TTC549 (cell line): ENCODE results near the gene MYH7.
"Not testable (repeated sequence)": the region's sequence is repeated elsewhere in the genome, so short reads cannot be mapped to it uniquely, and the experiment has no call there.

Experiments used
- FAIRE-seq: peaks from 2 replicates; lab custom pipeline; 2012; peaks lifted over from hg19 to GRCh38; lab: Jason Lieb, UNC

Gene MYH7

DNA sequence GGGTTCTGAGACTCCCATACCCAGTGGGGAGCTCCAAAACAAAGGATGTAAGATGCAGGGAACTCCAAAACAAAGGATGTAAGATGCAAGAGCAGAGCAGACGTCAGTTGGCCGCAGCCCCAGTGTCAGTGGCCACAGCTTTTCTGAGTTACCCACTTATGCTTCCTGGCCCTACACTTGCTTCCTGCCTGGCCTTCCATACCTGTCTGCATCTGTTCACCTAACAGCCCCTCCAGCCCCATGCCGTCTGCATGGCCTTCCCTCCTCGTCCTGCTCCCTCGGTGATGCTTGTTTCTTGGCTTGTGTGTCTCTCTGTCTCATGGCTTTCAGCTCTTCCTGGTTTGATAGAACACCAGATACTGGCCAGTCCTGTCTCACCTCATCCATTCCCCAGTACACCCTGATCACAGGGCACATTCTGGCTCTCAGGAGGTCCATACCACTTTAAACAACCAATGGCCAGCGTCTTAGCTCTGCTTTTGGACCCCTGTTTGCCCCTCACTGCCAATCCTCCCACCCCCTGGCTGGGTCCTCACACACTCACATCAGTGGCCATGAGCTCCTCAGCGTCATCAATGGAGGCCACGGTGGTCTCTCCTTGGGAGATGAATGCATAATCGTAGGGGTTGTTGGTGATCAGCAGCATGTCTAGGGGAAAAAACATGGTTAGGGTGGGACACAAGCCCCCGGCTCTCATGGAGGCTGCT, 5.3 kb downstream of the MYH7 start:
- no peak for FAIRE-seq

DNA sequence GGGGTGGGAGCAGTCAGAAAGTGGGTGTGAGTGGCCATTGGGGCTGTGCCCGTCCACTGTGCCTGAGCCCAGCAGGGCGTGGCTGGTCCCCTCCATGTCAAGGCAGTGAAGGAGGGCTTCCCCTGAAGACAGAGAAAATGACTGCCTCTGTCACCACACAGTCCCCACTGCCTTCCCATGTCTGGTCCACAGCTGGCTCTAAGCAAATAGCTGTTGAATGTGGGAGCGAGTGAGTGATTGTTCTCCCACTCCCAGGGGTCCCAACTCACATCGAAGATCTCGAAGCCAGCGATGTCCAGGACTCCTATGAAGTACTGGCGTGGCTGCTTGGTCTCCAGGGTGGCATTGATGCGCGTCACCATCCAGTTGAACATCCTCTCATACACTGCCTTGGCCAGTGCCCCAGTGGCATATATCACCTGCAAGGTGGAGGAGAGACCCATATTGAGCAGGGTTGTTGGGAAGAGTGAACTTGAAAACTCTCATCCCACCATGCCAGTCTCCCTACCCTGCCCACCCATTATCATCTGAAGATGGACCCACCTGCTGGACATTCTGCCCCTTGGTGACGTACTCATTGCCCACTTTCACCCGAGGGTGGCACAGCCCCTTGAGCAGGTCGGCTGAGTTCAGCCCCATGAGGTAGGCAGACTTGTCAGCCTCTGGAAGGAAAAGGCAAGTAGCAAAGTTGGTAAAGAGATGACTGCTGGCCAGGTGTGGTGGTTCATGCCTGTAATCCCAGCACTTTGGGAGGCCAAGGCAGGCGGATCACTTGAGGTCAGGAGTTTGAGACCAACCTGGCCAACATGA, 6.6 kb downstream of the MYH7 start:
- no peak for FAIRE-seq

DNA sequence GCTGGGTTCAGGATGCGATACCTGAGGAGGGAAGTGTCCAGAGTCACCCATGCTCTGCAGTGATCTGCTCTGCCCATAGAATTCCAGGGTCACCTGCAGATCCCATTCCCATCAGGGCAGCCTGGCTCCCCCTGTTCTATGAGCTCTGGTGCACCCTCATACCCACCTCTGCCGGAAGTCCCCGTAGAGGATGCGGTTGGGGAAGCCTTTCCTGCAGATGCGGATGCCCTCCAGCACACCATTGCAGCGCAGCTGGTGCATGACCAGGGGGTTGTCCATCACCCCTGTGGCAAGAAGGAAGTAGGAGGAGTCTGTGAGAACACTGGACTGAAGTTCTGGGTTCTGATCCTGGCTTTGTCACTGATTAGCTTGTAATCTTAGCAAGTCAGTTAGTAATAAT, 9.7 kb downstream of the MYH7 start:
- not testable (repeated sequence) for FAIRE-seq

DNA sequence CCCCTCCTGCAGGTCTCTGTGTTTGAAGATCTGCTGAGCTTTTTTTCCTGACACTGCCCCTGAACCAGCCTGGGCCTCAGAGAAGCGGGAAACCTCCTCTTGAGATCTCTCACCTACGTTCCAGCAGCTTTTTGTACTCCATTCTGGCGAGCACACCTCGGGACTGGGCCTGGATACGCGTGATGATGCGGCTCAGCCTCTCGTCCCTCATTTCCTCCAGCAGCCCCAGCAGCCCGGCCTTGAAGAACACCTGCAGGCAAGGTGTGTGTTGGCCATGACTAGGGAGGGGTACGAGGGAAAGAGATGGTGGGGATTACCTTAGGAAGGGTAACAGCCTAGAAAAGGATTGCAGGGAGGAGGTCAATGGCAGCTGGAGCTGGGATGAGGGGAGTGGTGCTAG, 10.3 kb downstream of the MYH7 start:
- FAIRE-seq, result no peak

DNA sequence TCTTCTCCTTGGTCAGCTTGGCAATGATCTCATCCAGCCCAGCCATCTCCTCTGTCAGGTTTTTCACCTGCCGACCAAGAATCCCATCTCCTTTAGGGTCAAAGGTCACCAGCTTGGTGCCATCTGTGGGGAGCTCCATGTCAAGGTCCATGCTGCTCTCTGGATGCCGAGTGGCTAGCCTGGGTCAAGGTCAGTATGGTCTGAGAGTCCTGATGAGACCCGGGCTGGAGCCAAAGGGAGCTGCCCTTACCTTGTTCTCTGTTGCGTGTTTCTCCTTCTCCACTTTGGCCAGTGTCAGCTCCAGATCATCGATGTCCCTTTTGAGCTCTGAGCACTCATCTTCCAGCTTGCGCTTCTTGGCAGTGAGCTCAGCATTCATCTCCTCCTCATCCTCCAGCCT, 11.8 kb downstream of the MYH7 start:
- no peak for FAIRE-seq

DNA sequence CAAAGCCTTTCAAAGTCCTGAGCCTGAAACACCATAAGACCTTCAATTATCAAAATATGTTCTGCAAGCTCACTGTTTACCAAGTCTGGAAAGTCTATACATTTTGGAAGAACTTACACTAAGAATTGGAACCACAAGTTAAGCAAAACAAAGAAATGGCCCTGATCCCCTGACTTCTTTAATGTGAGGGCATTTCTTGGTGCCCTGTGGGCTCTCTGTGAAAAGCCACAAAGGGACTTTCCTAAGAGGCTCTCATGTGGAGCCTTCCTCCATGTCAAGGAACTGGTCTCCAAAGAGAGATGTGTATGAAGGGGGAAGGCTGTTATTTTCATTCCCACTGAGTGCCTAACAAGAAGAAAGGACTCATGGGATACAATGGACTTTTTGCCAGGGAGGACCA, 13.9 kb downstream of the MYH7 start:
- FAIRE-seq, result no peak

DNA sequence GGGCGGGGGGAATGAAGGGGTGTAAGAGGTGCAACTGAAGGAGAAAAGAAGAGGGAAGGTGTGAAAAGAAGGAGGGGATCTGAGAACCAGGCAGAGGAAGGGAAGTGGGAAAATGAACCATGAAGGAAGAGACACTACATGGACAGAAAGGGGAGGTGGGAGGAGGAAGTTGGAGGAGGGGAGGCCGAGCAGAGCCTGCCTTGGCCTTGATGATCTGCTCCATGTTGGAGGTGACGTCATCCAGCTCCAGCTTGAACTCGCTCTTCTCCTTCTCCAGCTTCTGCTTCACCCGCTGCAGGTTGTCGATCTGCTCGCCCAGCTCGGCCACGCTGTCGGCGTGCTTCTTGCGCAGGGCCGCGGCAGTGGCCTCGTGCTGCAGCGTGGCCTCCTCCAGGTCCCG, 15.8 kb downstream of the MYH7 start:
- FAIRE-seq, result not testable (repeated sequence)

DNA sequence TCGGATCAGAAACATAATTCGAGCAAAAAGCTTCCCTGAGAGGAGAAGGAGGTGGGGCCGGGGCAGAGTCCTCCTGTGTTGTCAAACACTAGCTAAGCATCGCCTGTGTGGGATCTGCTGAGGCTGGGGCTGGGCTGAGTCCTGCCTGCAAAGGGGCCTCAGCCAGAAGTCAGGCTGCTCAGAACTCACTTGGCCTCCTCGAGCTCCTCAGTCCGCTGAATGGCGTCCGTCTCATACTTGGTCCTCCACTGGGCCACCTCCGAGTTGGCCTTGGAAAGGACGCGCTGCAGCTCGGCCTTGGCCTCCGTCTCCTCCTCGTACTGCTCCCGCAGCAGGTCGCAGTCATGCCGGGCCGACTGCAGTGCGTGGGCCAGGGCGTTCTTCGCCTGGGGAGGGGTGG, 17.4 kb downstream of the MYH7 start:
- no peak for FAIRE-seq

DNA sequence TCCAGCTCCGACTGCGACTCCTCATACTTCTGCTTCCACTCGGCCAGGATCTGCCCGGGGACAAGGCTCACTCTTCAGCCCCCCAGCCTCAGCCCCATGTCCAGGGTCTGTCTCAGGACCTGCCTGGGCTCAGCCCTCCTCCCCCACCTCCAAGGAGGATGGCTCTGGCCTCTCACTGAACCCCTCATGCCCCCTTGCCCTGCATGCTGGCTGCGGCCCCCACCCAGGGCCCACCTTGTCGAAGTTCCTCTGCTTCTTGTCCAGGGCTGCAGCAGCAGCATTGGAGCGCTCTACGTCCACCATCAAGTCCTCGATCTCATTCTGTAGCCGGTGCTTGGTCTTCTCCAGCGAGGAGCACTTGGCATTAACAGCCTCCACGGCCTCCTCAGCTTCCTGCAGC, 18.2 kb downstream of the MYH7 start:
- FAIRE-seq, result not testable (repeated sequence)

DNA sequence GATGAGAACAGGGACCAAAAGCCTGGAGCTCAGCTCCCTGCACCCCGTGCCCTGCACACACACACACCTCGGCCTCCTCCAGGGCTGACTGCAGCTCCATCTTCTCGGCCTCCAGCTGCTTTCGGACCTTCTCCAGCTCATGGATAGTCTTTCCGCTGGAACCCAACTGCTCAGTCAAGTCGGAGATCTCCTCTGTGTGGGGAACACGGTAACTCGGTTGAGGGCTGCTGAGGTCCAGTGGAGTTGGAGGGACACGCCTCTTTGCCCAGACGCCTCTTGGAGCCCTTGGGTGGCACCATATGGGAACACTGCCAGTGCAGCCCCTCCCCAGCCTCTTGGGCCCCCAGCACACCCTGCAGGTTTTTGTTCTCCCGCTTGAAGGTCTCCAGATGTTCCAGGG, 18.7 kb downstream of the MYH7 start:
- FAIRE-seq, result no peak

DNA sequence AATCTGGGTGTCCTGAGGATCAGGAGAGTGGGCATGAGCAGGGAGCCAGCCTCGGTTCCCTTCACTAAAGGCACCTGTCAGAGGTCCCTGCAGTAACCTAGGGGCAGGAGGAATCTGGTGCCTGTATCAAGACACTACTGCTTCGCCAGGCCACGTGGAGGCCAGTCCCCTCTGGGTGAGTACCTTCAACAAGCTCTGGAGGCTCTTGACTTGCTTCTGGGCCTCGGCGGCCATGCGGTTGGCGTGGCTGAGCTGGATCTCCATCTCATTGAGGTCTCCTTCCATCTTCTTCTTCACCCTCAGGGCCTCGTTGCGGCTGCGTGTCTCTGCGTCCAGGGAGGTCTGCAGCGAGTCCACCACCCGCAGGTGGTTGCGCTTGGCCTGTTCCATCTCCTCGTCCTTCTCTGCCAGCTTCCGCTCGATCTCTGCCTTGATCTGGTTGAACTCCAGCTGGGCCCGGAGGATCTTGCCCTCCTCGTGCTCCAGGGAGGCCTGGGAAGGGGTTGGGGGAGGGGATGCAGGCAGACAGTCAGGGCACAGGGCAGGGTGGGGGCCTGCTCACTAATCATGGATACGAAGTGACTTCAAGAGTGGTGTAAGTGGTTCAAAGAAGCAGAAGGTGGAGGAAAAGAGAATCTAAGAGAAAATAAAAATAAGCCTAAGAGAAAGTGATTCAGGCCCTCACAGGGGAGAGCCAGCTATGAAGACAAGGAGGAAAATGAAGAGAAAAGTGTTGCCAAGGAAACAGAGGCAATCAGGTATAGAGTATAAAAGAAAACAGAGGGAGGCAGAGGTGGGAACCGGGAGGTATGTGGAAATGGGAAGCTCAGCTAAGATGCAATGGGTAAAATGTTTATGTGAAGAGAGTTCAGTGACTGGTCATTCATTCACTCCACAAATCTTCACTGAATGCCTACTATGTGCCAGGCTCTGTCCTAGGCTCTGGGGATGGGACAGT, 19.4 kb downstream of the MYH7 start:
- FAIRE-seq, result no peak

DNA sequence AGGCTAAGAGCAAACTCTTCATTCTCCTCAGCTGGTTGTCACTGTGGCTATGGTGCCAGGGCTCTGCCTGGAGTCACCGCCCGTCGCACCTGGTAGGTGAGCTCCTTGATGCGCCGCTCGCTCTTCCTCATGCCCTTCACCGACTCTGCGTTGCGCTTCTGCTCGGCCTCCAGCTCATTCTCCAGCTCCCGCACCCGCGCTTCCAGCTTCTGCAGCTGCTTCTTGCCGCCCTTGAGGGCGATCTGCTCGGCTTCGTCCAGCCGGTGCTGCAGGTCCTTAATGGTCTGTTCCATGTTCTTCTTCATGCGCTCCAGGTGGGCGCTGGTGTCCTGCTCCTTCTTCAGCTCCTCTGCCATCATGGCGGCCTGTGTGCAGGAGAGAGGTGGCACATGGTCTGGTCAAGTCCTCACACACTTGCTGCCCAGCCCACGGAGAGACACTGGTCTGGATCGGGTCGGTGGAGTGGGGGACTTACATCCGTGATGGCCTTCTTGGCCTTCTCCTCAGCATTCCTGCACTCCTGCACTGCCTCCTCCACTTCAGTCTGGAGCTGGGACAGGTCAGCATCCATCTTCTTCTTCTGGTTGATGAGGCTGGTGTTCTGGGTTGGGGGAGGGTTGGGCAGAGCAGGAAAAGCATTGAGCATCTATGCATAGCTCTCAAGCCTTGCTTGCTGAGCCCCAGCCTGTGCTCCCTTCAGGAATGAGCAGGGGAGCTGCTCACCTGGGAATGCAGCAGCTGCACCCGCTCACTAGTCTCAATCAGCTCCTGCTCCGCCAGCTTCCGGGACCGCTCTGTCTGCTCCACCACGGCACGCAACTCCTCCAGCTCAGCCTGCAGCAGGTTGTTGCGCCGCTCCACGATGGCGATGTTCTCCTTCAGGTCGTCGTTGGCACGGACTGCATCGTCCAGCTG, 20.3 kb downstream of the MYH7 start:
- FAIRE-seq, result no peak

DNA sequence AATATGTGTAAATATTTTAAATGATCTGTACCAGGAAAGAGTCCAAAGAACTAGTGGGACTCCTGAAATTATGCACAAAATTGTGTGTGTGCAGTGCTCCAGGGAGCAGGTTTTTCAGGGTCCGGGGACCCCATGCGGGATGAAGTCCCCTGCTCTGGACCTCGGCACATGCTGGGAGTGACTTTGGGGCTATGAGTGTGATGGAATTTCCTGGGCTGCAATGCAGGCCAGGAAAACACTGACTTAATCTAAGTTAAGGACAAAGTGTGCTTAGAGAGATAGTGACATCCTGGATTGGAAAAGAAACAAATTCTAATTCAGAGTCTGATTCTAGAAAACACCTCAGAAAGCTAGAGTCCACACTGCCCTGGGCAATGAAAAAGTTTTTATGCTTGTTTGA, 21.2 kb downstream of the MYH7 start:
- FAIRE-seq, result no peak

DNA sequence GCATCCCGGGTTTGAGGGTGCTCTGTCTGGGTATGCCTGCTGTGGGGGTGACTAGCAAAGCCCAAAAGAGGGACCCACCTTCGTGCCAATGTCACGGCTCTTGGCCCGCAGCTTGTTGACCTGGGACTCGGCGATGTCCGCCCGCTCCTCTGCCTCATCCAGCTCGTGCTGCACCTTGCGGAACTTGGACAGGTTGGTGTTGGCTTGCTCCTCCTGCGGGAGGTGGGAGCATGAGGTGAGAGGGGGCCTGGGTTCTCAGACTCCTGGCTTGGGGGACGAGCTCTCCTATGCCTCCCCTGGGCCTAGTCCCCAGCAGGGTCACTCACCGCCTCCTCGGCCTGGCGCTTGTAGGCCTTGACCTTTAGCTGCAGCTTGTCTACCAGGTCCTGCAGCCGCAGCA, 21.8 kb downstream of the MYH7 start:
- no peak for FAIRE-seq

DNA sequence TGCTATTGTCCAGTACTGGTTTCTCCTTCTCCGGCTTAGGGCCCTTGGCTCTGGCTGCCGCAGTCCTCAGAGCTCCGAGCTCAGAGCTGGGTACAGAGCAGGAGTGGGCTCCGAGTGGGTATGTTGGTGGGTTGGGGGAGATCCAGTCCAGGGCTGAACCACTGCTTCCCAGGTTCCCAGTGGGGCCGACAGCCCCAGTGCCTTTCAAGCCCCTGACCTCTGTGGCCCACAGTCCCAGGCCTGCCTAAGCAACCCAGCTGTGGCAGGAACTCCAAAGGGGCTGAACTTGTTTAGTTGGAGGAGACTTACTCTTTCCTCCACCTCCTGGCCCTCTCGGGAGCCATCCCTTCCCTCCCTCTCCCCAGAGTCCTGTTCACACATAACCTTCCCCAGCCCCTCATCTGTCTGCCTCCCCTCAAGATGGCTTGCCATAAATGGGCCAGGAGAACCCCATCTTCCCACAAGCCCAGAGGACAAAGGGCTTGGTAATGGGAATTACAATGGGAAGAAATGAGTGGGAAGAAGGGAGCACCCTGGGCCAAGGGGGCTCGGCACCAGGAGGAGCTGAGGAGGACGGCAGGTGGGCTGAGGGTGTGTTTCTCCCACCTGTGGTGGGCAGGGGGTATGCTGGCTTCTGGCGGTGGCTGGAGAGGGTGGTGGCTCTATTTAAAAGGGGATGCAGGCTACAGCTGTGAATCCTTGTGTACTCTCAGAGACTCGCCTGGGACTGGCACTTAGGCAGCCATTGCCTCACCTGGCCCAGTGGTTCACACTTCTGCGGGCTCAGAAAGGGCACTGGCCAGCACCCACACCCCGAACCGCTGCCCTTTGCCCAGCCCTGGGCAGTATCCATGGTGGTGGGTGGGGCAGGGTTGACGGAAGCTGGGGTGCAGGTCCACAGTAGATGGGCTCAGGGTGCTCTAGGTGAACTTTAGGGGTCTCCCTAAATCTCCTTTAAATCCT, 23.6 kb downstream of the MYH7 start:
- FAIRE-seq, result no peak

DNA sequence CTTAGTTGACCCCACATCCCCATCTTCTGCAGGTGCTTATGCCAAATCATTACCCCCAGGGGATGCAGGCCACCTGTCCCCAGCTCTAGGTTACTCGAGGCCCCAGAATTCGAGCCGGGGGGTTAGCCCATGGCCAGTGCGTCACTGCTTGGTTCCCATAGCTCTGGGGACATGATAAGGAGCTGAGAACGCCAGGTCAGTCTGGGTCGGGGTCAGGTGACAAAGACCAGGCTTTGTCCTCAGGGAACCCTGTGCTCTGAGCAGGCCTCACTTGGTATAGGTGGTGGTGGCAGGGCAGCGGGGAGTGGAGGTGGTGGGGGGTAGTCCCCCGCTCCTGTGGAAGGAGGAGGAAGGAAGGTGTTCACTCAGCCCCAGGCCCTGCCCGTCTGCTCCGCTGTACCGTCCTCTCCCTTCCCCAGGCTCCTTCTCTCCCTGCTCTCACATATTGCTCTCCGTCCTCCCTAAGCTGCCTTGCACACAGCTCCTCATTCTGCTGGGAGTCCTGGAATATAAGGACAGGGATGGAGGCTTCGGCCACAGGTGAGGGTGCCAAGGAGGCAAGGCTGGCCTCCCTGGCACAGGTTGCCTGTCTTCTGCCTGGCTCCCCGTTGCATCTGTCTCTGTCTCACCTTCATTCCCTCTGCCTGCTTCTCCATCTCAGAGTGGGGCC, 25.4 kb downstream of the MYH7 start:
- no peak for FAIRE-seq

DNA sequence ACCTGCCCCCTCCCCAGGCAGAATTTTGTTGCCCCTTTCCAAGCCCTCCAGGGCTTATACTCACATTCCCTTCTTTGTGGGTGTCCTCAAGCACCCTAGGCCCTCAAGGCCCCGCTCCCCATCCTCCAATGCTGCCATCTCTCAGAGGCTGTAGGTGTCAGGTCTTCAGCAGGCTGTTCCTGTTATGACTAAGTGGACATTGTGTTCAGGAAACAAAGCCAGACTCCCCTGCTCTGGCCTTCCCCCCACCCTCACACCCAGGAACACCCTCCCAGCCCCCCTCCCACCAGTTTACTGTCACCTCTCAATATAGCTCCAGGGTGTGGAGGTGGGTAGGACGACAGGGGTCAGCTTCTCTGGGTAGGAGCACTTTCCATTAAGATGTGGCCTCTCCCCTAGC, 26.0 kb downstream of the MYH7 start:
- FAIRE-seq, result no peak

DNA sequence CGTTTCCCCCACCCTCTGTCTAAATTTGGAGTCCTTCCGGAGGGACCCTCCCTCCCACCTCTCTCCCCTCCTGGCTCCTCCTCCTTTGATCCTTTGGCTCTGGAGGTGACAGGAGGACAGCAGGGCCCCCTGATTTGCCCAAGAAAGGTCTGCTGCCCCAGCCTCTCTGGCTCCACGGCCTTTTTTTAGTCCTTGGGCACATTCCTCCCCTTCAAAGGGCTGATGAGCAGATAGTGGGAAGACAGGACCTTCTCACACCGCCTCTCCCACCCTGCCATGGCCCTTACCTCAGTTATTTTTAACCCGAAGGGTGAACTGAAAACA, 27.2 kb downstream of the MYH7 start:
- FAIRE-seq, result no peak

DNA sequence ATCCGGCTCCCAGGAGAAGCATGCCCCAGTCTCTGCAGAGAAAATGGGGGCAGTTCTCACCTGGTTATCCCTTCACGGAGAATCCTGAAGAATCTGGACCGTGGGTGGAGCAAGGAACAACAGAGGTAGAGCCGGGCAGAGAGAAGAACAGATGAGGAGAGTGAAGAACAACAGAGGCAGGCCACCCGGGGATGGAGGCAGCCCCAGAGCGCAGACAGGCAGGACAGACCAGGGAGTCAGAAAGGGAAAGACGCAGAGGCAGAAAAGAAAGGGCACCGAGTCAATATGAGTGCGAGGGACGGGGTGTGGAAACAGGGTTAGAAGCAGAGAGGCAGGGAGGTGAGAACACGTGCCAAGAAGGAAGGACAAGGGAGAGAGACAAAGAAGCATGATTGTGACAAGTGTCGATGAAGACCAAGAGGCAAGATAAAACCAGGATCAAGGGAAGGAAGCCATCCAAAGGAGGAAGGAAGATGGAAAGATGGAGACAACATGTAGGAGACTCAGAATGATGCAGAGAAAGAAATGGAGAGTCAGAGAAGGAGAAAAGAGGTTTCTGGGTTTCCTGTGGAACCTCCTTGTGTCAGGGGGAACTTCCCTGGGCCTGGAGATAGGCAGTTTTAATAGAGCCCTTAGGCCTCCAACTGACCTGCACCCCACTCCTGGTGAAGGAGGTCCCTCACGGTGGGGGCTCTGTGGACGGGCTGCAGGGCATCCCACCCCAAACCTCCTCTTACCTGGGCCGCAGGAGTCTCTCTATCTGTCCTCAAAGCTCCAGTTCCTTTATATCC, 27.7 kb downstream of the MYH7 start, which contains the start of gene MYH6:
TSS of gene MYH6 (minus strand) at position 758 of the 791 bp plus-strand sequence. CDS start 1,050 bp downstream, outside the sequence.
- FAIRE-seq, result no peak
